HG02763 (cell line): ENCODE data around the gene FGF18.

Experiments used
- ATAC-seq: cut with Tn5 transposase; IDR thresholded peaks from one replicate; pipeline ENCODE4 v1.9.1; 2021; ENCODE audit warnings: mild to moderate bottlenecking, moderate library complexity; ENCODE audit not compliant: unreplicated experiment

FGF18 gene

DNA sequence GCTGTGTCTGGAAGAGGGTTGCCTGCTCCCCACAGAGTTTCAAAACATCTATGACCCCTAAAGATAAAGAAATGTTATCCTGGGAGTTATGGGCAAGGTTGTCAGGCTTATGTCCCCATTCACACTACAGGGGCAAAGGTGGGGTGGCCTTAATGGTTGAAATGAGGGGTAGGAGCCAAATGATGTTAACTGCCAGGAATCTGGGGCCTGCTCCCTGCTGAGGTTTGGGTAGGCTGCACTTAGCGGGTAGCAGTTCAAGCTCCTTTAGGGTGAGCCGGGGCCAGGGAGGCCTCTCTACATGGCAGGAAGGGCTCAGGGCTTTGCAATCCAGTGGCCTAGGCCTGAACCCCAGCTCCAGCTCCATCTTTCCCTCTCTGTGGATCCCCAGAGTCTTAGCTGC, 3.0 kb downstream of the FGF18 start:
- ATAC-seq, result no peak

DNA sequence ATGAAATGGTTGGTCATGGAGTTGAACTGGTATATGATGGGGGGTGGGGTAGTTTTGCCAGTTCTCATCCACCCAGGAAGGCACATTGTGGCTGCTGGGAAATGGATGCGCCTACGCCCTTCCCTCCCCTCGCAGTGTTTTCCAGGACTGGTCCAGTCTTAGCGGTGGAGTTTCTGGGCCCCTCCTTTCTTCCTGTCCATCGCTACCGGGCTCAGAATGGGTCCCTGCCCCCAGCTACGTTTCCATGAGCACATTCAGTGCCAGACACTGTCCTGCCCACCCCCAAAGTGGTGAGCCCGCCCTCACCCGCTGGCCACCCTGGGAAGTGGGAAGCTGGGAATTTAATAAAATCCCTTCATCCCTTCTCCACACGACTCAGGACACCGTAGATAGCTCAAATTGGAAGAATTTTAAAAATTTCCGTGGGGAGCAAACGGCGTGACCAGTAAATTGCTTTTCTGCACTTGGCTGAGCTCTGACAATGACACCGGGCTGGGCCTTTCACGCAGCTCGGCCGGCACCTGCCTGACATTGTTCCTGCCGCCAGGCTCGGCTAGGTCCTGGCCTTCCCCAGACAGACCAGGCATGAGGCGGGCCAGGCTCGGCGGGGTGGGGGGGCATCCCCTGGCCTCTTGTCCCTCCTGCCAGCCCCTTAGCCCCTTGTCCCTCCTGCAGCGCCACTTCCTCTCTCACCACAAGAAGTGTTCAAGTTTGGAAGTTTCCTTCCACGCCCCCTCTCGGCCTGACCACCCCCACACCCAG, 3.6 kb downstream of the FGF18 start:
- ATAC-seq, result no peak

DNA sequence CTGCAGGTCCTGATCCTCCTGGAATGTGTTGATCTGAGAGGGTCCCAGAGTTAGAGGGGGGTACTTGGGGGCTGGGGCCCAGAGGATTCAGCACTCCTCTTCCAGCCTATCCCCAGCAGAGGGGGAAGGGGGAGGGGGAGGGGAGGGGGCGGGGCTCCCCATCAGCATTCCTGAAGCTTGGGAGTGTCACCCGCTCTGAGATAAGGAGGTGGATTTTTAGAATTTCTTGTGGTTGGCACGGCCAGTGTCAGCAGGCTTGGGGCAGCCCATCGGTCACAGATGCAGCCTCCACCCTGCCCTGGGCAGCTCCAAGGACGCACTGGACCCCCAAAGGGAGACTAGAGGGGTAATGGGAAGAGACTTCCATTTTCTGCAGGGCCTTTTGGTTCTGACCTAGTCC, 5.3 kb downstream of the FGF18 start:
- ATAC-seq, result no peak

DNA sequence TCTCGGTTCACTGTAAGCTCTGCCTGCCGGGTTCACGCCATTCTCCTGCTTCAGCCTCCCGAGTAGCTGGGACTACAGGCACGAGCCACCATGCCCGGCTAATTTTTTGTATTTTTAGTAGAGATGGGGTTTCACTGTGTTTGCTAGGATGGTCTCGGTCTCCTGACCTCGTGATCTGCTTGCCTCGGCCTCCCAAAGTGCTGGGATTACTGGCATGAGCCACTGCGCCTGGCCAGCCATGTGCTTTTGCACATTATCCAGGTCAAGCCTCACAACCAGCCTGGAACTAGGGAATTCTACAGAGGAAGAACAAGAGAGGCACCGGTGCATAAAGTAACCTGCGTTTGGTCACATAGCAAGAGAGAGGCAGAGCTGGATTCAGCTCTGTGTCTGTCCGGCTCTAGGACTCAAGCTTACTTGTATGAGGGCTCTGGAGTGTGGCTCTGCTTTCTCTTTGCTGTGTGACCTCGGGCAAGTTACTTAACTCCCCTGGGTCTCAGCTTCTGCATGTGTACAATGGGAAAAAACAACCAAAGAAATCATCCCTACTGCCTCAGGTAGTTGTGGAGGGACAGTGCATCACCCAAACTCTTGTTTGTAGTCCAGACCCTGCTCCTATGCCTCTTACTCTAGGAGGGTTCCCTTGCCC, 6.3 kb downstream of the FGF18 start:
- ATAC-seq, result no peak

DNA sequence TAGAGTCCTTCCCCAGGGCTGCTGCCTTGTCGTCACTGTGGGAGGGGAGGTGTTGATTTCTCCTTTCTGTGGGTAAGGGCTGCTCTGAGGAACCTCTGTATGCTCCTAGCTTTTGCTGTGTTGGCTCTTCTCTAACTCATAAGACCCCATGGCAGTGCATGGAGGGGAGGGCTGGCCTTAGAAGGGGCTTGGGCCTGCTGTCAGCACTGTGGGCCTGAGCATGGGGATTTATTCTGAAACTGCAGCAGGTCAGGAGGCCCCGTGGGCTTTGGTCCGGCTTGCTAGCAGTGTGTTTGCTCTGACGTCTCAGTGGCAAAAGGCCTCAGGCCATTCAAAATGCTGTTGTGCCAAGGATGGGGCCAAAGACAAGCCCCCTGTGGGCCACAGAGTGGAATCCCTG, 6.8 kb downstream of the FGF18 start:
- no peak for ATAC-seq

DNA sequence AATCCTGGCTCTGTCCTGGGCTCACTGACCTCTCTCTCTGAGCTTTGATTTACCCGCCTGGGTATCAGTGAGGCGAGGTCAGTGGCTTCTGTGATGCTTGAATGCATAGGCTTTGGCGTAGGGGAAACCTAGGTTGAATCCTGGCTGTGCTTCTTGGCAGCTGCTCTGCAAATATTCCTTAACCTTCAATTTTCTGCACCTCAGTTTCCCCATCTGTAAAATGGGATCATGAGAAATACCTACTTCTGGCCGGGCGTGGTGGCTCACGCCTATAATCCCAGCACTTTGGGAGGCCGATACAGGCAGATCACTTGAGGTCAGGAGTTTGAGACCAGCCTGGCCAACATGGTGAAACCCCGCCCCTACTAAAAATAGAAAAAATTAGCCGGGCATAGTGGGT, 7.2 kb downstream of the FGF18 start:
- ATAC-seq, result no peak

DNA sequence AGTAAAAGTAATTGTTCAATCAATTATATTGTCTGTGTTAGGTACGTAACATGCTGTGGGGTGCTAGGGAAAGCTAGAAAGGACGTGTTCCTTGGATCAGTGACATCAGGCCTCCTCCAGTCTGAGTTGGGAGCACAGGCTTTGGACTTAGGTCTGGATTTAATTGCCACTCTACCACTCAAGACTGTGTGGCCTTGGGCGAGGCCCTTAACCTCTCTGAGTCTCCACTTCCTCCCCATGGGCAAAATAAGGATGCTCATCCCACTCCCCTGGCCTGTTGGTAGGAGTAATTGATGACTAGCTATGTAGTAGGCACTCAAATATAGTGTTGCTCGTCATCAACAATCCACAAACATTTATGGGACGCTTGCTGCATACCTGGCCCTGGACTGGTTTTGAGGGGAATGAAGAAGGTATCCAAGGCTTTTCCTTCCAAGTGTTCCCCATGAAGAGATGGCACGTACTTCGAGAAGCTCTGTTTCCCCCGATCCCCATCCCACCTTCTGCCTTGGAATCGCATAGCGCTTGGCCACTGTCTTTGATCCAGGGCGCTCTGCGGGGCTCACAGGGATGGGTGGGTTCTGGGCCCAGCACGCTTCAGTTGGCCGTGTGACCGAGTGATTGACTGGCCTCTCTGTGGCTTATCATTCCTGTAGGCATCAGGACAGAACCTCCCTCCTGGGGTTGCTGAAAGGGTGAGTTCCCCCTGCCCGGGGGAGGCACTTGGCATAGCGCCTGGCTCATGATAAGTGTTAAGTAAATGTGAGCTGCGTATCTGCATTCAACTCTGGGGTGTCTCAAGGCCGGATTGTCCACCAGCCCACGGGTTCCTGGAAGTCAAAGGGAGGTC, 8.1 kb downstream of the FGF18 start:
- ATAC-seq, result no peak

DNA sequence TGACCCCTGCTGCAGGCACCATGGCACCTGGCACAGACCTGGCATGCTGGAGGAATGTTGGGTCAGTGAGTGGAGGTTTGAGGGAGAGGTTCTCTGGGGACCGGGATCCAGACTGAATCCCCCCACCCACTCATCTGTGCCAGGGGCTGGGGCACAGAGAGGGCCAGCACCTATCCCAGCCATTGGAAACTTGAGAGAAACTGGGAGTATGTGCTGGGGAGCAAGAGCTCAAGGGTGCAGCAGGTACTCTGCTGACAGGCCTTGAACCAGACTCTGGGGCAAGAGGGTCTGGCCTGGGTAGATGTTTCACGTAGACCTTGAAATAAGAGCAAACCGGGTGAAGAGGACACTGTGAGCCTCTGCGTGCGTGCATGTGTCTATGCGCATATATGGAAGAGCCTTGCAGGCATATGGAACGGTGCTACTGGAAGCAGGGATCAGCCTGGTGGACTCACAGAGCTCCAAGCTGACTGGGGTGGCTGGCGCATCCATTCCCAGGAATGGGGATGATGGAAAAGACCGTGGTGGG, 8.8 kb downstream of the FGF18 start:
- ATAC-seq, result no peak

DNA sequence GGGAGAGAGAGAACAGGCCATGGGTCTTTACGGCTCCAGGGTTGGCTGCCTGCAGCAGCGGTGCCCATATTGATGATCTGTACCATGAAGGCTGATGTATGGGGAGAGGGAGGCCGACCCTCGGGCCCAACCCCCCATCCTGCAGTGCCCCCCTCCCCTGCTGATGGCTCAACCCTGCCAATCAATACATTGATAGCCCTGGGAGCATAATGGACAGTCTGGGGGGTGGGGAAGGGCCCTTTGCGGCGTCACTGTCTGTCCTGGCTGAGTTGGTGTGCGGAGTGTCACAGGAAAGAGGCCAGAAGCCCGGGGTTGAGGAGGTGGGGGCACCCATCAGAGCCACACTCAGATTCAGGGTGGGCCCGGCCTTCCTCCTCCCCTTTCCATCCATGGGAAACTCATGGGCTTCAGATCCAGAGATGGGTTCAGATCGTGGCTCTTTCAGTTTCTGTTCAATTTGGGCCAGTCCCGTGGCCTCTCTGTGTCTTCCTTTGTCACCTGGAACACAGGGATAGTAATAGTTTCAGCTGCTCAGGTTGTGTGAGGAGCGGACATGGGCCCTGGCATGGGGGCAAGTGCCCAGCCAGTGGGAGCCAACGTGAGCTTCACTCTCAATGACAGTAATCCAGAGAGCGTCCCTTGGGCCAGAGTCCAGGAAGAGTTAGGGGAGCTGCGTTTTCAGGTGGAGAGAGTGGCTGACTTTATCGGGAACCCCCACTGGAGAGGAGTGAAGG, 9.5 kb downstream of the FGF18 start:
- ATAC-seq, result no peak

DNA sequence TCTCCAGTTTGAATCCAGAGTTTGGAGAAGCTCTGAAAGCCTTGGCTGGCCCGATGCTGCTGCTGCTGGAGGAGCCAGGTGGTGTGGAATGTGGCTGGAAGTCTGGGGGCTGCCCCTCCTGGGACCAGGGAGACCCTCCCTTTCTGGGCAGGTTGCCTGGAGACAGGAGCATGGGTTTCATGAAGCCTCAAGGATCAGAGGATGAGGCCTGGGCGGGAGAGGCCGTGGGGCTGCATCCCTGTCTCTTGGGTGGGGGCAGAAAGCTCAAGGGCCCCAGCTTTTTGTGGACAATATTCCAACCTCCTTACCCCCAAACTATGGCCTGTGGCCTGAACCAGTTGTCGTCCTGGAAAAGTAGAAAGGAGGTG, 10.1 kb downstream of the FGF18 start:
- no peak for ATAC-seq

DNA sequence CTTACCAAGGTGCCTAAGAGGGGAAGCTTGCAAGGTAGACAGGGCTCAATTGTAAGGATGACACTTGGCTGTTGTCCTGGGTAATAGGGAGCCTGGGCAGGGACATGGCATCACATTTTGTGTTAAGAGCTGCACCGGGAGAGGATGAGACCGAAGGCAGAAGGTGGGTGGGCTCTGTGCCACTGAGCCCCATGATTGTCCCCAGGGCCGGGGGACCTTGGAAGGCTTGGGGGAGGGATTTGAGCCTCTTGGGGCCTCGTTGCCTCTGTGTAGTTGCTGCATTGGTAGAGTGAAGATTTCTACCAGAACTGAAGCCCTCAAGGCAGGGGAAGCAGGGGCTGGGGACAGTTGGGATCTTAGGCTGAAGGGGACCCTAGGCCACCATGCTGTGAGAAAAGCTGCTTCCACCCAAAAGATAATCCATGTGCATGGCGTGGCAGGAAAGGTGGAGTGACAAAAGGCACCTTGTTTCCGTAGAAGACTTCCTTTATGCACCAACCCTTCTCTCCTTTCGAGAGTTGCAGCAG, 11.9 kb downstream of the FGF18 start:
- ATAC-seq, result no peak

DNA sequence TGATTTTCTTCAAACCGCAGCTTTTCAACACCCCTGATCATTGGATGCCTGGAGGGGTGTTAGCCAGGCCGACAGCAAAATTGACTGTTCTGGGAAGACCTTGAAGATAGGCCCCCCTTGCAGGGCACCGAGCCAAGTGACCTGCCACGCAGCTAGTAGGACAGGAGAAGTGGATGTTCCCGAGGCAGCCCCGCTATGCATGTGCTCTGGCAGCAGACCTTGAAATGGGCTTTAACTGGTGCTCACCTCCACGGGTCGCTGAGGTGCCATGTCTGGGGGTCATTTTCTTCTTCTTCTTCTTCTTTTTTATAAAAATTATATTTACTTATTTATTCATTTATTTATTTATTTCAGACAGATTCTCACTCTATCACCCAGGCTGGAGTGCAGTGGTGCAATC, 12.6 kb downstream of the FGF18 start:
- no peak for ATAC-seq

DNA sequence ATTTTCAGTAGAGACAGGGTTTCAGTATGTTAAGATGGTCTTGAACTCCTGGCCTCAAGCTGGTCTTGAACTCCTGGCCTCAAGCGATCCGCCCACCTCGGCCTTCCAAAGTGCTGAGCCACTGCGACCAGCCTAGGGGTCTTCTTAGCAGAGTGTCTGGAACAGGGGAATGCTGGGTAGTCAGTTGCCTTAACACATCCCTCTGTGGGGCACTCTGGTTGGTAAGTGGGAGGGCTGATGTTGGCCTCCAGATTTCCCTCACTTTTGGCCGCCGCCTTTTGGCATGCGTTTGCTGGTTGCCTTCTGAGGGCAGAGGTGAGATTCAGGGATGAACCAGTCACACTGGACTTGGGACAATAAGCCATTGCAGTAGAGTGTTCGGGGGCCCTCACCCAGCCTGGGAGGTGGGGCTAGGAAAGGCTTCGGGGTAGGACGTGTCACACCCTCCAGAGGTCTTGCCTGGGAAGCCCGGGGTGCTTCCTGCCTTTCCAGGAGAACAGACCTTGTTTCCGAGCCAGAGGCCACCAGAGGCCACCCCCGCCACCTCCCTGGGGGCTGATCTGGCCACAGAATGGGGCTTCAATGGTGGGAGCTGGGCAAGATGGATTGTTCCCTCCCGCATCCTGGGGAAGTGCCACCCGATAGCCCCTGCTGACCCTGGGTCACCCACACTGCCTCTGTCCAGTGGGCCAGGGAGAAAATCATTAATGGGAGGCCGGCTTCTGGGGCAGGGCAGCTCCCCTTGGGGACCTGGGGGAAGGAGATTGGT, 13.3 kb downstream of the FGF18 start:
- ATAC-seq, result no peak

DNA sequence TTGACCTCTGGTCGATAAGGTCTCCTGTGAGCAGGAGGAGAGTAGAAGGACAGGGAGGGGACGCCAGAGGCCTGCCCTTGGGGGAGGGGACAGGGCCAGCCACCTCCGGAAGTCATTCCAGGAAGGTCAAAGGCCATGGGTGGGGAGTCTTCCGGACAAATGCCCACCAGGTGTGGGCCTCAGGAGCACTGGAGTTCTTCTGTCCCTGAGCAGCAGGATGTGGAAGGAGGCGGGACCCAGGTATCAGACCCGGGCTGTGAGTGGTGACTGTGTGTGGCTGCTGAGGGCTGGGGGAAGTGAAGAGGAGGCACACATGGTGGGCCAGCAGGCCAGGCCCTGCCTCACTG, 13.9 kb downstream of the FGF18 start:
- no peak for ATAC-seq

DNA sequence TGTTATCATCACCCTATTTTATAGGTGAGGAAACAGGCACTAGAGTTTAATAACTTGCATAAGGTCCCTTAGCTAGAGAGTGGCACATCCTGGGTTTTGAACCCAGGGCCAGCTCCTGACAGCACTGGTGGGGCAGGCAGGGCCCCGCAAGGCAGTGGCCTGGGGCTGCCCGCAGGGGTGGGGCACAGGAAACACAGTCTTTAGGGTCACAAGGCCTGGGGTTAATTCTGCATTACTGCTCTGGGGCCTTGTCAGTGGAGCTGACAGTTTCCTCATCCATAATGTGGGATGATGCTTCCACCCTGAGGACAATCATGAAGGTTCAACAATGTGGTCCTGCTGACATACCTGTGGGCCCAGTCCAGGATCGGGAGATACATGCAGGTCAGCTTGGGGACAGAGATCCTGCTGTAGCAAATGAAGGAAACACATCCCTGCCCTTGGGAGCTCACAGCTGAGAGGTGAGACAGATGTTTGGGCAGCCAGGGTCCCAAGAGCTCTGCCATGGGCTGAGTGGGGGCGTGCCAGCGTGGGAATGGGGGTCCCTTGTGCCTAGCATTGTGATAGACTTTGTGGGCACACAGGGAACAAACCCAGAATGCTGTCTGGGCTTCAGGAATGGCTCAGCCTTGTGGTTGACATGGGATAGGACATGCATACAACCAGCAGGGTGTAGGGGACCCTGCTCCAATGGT, 14.7 kb downstream of the FGF18 start:
- ATAC-seq, result no peak

DNA sequence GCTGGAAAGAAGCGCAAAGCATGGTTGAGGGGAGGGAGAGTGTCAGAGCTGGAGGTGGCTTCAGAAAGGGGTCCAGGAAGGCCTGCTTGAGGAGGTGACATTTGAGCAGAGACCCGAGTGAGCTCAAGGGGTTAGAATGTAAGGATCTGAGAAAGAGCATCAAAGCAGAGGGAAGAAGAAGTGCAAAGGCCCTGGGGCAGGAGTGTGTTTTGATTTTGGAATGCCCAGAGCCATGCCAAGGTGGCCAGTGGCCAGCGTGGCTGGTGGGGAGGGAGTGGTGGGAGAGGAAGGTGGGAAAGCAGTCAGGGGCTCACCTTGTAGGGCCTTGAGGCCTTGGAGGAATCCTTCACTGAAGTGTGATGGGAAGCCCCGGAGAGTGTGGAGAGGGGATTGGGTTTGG, 15.4 kb downstream of the FGF18 start:
- ATAC-seq, result no peak

DNA sequence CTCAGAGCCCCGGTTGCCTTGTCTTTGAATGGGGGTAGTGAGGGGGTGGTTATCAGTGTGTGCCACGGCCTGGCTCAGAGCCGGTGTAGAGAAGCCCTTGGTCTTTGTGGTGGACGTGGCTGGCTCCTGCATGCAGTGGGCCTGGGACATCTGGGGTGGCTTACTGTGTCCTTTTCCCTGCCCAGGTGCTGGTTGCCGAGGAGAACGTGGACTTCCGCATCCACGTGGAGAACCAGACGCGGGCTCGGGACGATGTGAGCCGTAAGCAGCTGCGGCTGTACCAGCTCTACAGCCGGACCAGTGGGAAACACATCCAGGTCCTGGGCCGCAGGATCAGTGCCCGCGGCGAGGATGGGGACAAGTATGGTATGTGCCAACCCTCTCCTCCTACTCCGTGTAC, 16.5 kb downstream of the FGF18 start:
- ATAC-seq, result no peak

DNA sequence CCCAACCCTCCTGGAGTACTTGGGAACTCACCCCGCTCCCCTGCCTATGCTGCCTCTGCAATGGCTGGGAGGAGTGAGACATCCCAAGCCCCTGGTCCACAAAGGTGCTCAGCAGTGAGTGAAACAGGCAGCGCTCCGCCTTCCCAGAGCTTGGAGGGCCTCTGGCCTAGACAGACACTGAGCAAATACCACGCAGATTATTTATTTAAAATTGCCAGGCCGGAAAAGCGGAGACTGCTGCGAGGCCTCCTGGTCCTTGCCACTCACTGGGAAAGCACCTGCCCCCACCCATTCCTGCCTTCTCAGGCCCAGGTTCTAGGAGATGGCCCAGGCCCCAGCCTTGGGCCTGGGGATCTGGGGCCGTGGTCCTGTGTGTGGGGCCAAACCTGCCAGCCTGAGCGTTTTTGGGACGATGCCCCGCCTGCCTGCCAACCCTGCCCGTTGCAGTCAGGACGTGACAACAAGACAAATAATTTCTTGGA, 17.4 kb downstream of the FGF18 start:
- ATAC-seq, result no peak

DNA sequence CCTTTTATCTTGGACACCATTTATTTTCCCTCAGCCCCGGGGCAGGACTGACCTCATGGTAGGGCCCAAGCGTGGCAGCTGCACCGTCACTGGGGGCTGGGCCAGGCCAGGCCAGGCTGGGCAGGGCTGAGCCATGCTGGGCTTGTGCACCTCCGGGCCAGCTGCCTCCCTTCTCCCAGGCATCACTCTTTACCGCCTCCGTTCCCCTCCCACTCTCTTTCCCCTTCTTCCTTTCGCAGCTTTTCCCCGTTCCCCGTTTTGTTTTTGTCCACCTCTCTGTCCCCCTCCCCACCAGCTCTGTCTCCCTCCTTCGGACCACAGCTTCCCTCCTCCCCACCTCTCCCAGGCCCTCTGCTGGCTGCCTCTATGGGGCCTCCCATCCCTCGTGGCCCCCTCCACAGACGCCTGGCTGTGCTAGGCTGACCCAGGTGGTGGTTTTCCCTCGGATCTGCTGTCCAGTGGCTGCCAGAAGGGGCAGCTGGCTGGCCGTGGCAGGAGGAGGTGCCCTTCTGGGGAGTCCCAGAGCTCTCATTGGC, 17.9 kb downstream of the FGF18 start:
- ATAC-seq, result no peak
